GM12891 (cell line): ENCODE measurements around the gene ITPR3.

ENCODE experiments used
- POLR2A ChIP-seq: IDR thresholded peaks from 2 replicates; pipeline ENCODE4 v1.6.1; 2011; ENCODE audit warnings: low read depth, low read length, control low read depth
- POLR2AphosphoS5 ChIP-seq: IDR thresholded peaks from 2 replicates; pipeline ENCODE4 v1.6.1; 2011; ENCODE audit warnings: low read depth, low read length, control low read depth
- POU2F2 ChIP-seq: IDR thresholded peaks from 2 replicates; pipeline ENCODE4 v1.6.1; 2011; ENCODE audit warnings: low read depth, mild to moderate bottlenecking, control low read depth, low read length, moderate library complexity
- TAF1 ChIP-seq: IDR thresholded peaks from 2 replicates; pipeline ENCODE4 v1.6.1; 2011; ENCODE audit warnings: low read depth, low read length, control low read depth

DNA sequence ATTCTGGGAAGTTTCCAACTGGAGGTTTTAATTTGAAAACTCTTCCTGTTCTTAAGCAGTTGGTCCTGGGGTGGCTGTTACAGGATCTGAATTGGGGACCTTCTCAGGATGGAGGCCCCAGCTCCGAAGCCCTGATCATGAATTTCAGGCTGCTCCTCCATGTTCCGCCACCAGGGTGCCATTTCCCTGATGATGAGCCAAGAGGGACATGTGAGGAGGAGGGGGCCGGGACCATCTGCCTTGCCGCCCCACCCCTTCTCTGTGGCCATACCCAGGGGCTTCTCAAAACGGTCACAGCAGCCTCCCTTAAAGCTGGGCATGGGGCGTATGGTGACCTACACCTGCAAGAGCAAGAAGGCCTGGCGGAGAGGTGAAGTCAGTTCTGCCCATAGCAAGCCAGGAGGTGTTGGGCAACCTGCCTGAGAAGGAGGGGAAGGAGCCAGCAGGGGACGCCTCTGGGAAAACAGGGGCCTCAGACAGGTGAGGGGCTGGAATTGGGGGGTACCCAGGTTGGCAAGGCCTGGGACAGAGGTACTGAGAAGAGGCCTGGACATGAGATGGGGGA, 37.4 kb upstream of the ITPR3 start:
- TF ChIP-seq POLR2AphosphoS5 (no peak), POLR2A (no peak), TAF1 (no peak), POU2F2 (no peak)
